ENCODE data around the gene PACS1. TPM values are rescaled to one million over a fixed set of nuclear protein-coding genes. Genes with fewer than 3 reads are reported as not detected.

Gene PACS1
- total and polyA plus RNA-seq, 8 donors = 50.7 to 57.5 (median 54.9) TPM

DNA sequence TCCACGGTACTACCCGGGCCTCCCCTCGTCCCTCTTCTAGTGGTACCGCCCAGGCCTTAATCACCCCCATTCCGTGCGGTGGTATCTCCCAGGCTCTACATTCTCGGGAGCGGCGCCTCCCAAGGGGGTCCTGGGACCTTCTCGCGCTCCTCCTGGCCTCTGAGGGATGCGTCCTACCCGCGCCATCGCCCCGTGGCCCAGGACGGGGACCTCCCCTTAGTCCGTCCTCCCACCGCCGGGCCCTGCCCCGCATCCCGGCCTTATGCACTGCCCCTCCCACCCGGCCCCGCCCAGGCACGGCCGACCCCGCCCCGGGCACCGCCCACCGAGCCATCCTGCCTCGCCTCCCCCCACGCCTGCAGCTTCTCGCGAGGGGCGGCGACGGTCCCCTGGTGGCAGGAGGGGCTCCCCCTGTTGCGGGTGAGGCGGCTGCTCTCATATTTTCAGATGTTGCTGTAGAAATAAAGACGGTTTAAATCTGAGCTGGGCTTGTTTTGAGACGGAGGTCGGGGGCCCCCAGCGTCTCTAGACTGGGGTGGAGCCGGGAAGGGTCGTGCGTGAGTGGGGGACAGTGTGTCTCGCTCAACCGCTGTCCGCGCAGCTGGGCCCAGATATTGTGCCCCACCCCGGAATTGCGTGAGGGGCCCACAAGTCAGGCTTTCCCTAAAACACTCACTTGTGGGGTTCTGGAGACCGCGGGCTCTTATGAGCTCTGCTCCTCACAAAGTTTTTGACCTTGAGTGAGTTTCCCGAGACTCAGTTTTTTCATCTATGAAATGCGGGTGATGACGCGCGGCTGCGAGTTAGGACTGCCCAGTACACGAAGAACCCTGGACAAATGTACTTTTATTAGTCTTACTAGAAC is 197.5 kb downstream of the PACS1 start:
- peaks cover 9 to 30% of the 10 kb centered on the region in 2 donors for H3K4me1 ChIP-seq
- TF ChIP-seq, protein P1, sequence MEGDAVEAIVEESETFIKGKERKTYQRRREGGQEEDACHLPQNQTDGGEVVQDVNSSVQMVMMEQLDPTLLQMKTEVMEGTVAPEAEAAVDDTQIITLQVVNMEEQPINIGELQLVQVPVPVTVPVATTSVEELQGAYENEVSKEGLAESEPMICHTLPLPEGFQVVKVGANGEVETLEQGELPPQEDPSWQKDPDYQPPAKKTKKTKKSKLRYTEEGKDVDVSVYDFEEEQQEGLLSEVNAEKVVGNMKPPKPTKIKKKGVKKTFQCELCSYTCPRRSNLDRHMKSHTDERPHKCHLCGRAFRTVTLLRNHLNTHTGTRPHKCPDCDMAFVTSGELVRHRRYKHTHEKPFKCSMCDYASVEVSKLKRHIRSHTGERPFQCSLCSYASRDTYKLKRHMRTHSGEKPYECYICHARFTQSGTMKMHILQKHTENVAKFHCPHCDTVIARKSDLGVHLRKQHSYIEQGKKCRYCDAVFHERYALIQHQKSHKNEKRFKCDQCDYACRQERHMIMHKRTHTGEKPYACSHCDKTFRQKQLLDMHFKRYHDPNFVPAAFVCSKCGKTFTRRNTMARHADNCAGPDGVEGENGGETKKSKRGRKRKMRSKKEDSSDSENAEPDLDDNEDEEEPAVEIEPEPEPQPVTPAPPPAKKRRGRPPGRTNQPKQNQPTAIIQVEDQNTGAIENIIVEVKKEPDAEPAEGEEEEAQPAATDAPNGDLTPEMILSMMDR (IDR thresholded peaks at IDR 0.05) = no peak
- no peaks in the 10 kb centered on the region for H3K27me3 ChIP-seq
- H3K36me3 ChIP-seq = peaks cover 0 to 42% of the 10 kb centered on the region in 2 donors
- H3K27ac ChIP-seq = peak overlapping the region; percentile 93 to 94
- intact Hi-C loops (cut with DNase I) = no loop called here
- H3K9me3 ChIP-seq = no peaks in the 10 kb centered on the region
- peak overlapping the region; percentile 41 to 95 for H3K4me3 ChIP-seq
- DNase-seq (peak; percentile 88 to 97 (median 92)), ATAC-seq (peak; percentile 87)

DNA sequence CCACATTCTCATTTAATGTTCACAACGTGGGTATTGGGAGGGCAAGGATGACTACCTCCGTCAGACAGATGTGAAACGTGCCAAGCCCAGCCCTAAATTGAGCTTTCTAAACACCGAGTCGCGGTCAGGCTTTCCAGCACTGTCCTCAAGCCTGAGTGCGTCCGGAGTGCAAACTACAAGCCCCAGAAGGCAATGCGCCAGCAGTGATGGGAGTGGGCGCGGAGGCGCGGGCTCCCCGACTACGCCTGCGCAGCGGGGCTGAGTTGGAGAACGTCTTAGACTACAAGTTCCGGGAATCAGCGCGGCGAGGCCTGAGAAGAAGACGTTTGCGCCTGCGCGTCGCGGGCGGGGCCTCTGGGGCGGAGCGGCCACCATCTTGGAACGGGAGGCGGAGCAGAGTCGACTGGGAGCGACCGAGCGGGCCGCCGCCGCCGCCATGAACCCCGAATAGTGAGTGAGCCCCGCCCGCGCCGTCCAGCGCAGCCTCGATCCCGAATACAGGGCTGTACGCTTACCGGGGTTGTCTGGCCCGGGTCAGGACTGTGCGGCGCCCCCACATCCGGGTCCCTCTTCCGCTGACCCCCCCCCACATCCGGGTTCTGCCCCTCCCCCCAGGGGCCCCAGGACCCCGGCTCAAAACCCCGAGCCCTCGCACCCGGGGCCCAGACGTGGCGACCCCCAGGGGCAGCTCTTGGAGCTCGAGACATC is 198.3 kb downstream of the PACS1 start, which contains the start of gene RAB1B:
TSS of gene RAB1B (plus strand) at position 396 of the 708 bp plus-strand sequence. CDS start at position 437, 41 bp downstream.
- Histone ChIP-seq H3K36me3 (peaks cover 0 to 42% of the 10 kb centered on the region in 2 donors), H3K4me3 (peak within 1 kb of the TSS; percentile 95 to 97), H3K9me3 (no peaks in the 10 kb centered on the region), H3K27ac (peak within 1 kb of the TSS; percentile 93 to 94), H3K27me3 (no peaks in the 10 kb centered on the region), H3K4me1 (peaks cover 9 to 30% of the 10 kb centered on the region in 2 donors)
- peak; percentile 90 for ATAC-seq
- peak; percentile 100 for DNase-seq
- TF ChIP-seq, protein P1 (IDR thresholded peaks at IDR 0.05) = no peak
- intact Hi-C loops (cut with DNase I) = no loop called here

DNA sequence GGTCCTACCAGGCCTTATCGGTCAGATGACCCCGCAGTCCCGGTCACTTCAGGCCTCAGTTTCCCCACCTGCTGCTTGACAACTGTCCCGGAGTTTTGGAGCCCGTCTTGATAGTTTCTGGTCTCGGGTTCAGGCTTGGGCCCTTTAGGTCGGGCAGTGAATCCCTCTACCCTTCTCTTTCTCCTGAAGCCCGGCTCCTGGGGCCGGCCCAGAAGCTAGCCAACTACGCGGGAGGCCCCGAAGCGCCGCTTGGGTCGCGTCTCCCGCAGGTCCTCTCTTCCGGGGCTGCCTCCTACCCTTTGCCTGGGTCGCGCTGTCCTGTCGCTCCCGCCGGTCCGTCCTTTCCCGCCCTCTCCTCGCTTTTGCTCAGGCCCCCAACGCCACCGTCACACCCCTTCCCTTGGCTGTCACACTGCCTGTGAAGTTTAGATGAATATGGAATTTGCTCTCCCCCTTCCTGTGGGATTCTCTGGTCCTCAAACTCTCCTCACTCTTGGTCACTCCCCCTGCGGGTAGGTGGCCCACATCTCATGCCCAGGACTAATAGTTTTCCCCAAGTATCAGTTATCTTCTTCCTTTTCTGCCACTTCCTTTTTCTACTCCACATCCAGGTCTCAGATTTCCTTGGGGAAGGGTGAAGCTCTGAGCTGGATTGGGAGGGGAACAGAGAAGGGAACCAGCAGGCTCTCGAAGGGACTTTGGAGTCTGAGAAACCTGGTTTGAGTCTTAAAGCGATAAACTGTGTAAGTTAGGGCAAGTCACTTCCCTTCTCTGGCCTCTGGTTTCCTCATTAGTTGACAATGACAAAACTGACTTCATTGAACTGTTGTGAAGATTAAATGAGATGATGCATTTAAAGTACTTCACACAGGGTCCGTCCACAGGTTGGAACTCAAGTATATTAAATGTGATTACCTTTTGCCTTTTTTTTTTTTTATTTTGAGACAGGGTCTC is 199.2 kb downstream of the PACS1 start:
- H3K4me1 ChIP-seq = peaks cover 9 to 30% of the 10 kb centered on the region in 2 donors
- H3K4me3 ChIP-seq = peak overlapping the region; percentile 95 to 97
- intact Hi-C loops (cut with DNase I) = no loop called here
- DNase-seq (peak in 2 of 4 donors; percentile 16 to 61), ATAC-seq (no peak)
- H3K27ac ChIP-seq = peak overlapping the region; percentile 93 to 94
- no peaks in the 10 kb centered on the region for H3K9me3 ChIP-seq
- TF ChIP-seq, protein P1 (IDR thresholded peaks at IDR 0.05) = no peak
- H3K36me3 ChIP-seq = peaks cover 0 to 45% of the 10 kb centered on the region in 2 donors
- H3K27me3 ChIP-seq = no peaks in the 10 kb centered on the region

DNA sequence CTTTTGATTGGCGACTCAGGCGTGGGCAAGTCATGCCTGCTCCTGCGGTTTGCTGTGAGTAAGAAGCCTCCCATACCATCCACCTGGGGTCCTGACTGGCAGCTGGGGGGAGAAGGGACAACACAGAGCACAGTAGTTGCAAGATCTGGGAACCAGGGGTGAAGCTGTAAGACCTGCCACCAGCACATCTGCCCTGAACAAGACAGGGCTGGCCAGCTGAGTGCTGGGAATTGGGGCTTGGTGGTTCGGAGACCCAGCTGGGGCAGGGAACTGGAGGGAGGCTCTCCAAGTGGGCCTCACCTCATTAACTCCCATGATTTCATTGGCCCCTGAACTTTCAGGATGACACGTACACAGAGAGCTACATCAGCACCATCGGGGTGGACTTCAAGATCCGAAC is 201.7 kb downstream of the PACS1 start:
- intact Hi-C loops (cut with DNase I) = no loop called here
- no peaks in the 10 kb centered on the region for H3K9me3 ChIP-seq
- H3K36me3 ChIP-seq = peaks cover 0 to 55% of the 10 kb centered on the region in 2 donors
- ATAC-seq (no peak), DNase-seq (no peak)
- TF ChIP-seq, protein P1 (IDR thresholded peaks at IDR 0.05) = no peak
- no peak overlapping the region for H3K27ac ChIP-seq
- H3K4me3 ChIP-seq = no peak overlapping the region
- no peaks in the 10 kb centered on the region for H3K27me3 ChIP-seq
- H3K4me1 ChIP-seq = peaks cover 8 to 30% of the 10 kb centered on the region in 2 donors
